Umbilical cord (tissue), 2 donors: ENCODE data around the gene PCDHA10. TPM values are rescaled to one million over a fixed set of nuclear protein-coding genes. Genes with fewer than 3 reads are reported as not detected.

ENCODE experiments used
- DNase-seq: peaks from one replicate; pipeline ENCODE4 v3.0.0-alpha.2; 2015; ENCODE audit warnings: low spot score
- total RNA-seq: library from RNA; depleted of rRNA; stranded (reverse); fragments of >200 nt; gene quantifications from one replicate; pipeline ENCODE4 v1.2.3, GENCODE V29; 2014; ENCODE audit warnings: low replicate concordance; ENCODE audit not compliant: insufficient read depth

PCDHA10 gene
- total RNA-seq, 1 donor from 2014 or later = 2.6 TPM

DNA sequence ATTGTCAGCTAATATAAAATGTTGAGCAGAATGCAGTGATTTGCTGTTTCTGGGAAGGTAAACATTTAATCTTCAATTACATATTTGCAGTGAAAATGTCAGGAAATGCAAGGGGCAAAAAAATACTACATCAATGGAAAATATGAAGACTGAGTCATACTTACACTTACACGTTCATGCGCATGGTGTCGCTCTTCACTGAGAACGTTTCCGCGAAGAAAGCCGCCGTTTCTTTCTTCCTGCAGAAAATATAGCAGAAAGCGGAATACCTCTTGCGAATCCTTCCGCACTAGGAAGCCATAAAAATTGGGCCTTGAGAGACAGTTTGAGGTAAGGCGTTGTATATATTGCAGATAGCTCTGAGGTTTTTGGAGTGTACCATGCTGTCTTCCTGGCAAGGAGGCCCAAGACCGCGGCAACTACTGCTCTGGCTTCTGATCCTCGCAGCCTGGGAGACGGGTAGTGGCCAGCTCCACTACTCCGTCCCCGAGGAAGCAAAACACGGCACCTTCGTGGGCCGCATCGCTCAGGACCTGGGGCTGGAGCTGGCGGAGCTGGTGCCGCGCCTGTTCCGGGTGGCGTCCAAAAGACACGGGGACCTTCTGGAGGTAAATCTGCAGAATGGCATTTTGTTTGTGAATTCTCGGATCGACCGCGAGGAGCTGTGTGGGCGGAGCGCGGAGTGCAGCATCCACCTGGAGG, 26.3 kb downstream of the PCDHA10 start, which contains the start of gene PCDHA13:
TSS of gene PCDHA13 (plus strand) at position 236 of the 702 bp plus-strand sequence. CDS start at position 381, 145 bp downstream.
- peak; percentile 5 for DNase-seq

GRCh38 chr5:140882591-140882899, 26.8 kb downstream of the PCDHA10 start:
- DNase-seq = peak; percentile 1

DNA sequence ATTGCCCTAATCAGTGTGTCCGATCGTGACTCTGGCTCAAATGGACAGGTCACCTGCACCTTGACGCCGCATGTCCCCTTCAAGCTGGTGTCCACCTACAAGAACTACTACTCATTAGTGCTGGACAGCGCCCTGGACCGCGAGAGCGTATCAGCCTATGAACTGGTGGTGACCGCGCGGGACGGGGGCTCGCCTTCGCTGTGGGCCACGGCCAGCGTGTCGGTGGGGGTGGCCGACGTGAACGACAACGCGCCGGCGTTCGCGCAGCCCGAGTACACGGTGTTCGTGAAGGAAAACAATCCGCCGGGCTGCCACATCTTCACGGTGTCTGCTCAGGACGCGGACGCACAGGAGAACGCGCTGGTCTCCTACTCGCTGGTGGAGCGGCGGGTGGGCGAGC, 27.7 kb downstream of the PCDHA10 start:
- no peak for DNase-seq

GRCh38 chr5:140883927-140884697, 28.4 kb downstream of the PCDHA10 start:
- no peak for DNase-seq

DNA sequence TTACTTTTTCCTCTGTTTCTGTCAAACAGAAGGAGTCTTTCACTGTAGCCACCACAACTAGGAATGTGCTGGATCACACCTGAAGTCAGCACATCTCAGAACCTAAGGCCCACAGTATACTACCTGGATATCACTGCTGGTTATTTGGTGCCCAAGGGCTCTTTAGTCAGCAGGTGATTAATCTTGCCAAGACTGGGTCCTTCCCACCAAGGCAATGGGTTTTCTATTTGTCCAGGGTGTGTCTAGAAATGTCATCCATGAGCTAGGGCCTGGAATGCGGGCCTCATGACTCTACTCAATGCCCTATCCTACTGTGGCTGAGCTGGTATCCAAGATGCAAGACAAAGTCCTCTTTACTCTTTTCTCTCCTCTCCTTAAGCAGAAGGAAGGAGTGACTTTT, 60.6 kb downstream of the PCDHA10 start:
- no peak for DNase-seq

Other genes with a start within 250 kb of the PCDHA10 start
- gene CD14, start 222.7 kb upstream of the PCDHA10 start, total RNA-seq = 66.7 TPM
- 7.5 TPM for gene TMCO6, start 216.4 kb upstream of the PCDHA10 start, total RNA-seq
- gene NDUFA2, start 208.3 kb upstream of the PCDHA10 start, total RNA-seq = 32.7 TPM
- gene IK, start 208.1 kb upstream of the PCDHA10 start, total RNA-seq = 124 TPM
- 19.0 TPM for gene WDR55, start 191.0 kb upstream of the PCDHA10 start, total RNA-seq
- 0.96 TPM for gene DND1, start 182.3 kb upstream of the PCDHA10 start, total RNA-seq
- 31.1 TPM for gene HARS1, start 164.5 kb upstream of the PCDHA10 start, total RNA-seq
- 20.0 TPM for gene HARS2, start 164.4 kb upstream of the PCDHA10 start, total RNA-seq
- 35.4 TPM for gene ZMAT2, start 155.4 kb upstream of the PCDHA10 start, total RNA-seq
- gene PCDHA1, start 69.8 kb upstream of the PCDHA10 start, total RNA-seq = 5.3 TPM
- gene PCDHA2, start 61.0 kb upstream of the PCDHA10 start, total RNA-seq = 3.4 TPM
- 4.3 TPM for gene PCDHA3, start 54.8 kb upstream of the PCDHA10 start, total RNA-seq
- 1.9 TPM for gene PCDHA4, start 48.8 kb upstream of the PCDHA10 start, total RNA-seq
- 8.4 TPM for gene PCDHA5, start 34.3 kb upstream of the PCDHA10 start, total RNA-seq
- gene PCDHA6, start 27.9 kb upstream of the PCDHA10 start, total RNA-seq = 3.1 TPM
- 3.9 TPM for gene PCDHA7, start 21.6 kb upstream of the PCDHA10 start, total RNA-seq
- gene PCDHA8, start 14.7 kb upstream of the PCDHA10 start, total RNA-seq = 6.0 TPM
- 0.96 TPM for gene PCDHA9, start 7.5 kb upstream of the PCDHA10 start, total RNA-seq
- gene PCDHA11, start 13.1 kb downstream of the PCDHA10 start, total RNA-seq = 1.2 TPM
- 2.9 TPM for gene PCDHA12, start 19.4 kb downstream of the PCDHA10 start, total RNA-seq
- gene PCDHA13, start 26.2 kb downstream of the PCDHA10 start, total RNA-seq = 2.6 TPM
- 2.9 TPM for gene PCDHAC1, start 70.4 kb downstream of the PCDHA10 start, total RNA-seq
- 3.4 TPM for gene PCDHAC2, start 110.6 kb downstream of the PCDHA10 start, total RNA-seq
- gene PCDHB1, start 195.5 kb downstream of the PCDHA10 start, total RNA-seq = 0.24 TPM
- 6.5 TPM for gene PCDHB2, start 238.7 kb downstream of the PCDHA10 start, total RNA-seq
- 0.72 TPM for gene PCDHB3, start 244.6 kb downstream of the PCDHA10 start, total RNA-seq